GM23338 (cell line): ENCODE measurements around the gene CKM. TPM values are rescaled to one million over a fixed set of nuclear protein-coding genes. Genes with fewer than 3 reads are reported as not detected.

Experiments
- ATAC-seq: fragments of 200-7000 bp; cut with Tn5 transposase; 3 replicates; pipeline ENCODE4 v1.9.1; 2020
- DNase-seq: peaks from one replicate; pipeline ENCODE4 v3.0.0-alpha.2; 2015; ENCODE audit warnings: low spot score
- H2AFZ ChIP-seq: fragments of 200-600 bp; sonication (generic); 2 replicates; pipeline ENCODE4 v1.8.0; 2016; ENCODE audit warnings: antibody characterized with exemption, mild to moderate bottlenecking, moderate library complexity
- H3F3A ChIP-seq: fragments of 200-600 bp; sonication (generic); replicated peaks from 2 replicates; pipeline ENCODE4 v1.8.0; 2017; ENCODE audit warnings: antibody characterized with exemption, mixed run types, low read depth
- H3K27ac ChIP-seq: fragments of 200-600 bp; sonication (generic); 2 replicates; pipeline ENCODE4 v1.6.1; 2016; ENCODE audit warnings: low read depth
- H3K27me3 ChIP-seq: fragments of 200-600 bp; sonication (generic); 2 replicates; pipeline ENCODE4 v1.8.0; 2016; ENCODE audit warnings: mild to moderate bottlenecking, mixed run types, moderate library complexity; ENCODE audit not compliant: insufficient read depth
- H3K36me3 ChIP-seq: fragments of 200-600 bp; sonication (generic); 2 replicates; pipeline ENCODE4 v1.8.0; 2016; ENCODE audit warnings: mild to moderate bottlenecking; ENCODE audit not compliant: insufficient read depth
- H3K4me1 ChIP-seq: fragments of 200-600 bp; sonication (generic); 2 replicates; pipeline ENCODE4 v1.8.0; 2016; ENCODE audit warnings: mild to moderate bottlenecking, moderate library complexity; ENCODE audit not compliant: insufficient read depth
- H3K4me2 ChIP-seq: fragments of 200-600 bp; sonication (generic); 2 replicates; pipeline ENCODE4 v1.7.1; 2017; ENCODE audit warnings: mixed run types
- H3K4me3 ChIP-seq: fragments of 200-600 bp; sonication (generic); 2 replicates; pipeline ENCODE4 v1.6.1; 2016; ENCODE audit warnings: mixed run types
- H3K79me2 ChIP-seq: fragments of 200-600 bp; sonication (generic); replicated peaks from 2 replicates; pipeline ENCODE4 v1.8.0; 2017; ENCODE audit warnings: mild to moderate bottlenecking; ENCODE audit not compliant: insufficient read depth
- H3K9me2 ChIP-seq: fragments of 200-600 bp; sonication (generic); 2 replicates; pipeline ENCODE4 v1.8.0; 2017; ENCODE audit not compliant: insufficient read depth
- H4K20me1 ChIP-seq: fragments of 200-600 bp; sonication (generic); replicated peaks from 2 replicates; pipeline ENCODE4 v1.8.0; 2017; ENCODE audit warnings: mild to moderate bottlenecking; ENCODE audit not compliant: insufficient read depth
- H3K27ac Mint-ChIP-seq: 2 replicates; pipeline ENCODE4 v1.8.0; 2020; ENCODE audit warnings: inconsistent platforms, mild to moderate bottlenecking, moderate library complexity, mixed read lengths
- H3K27me3 Mint-ChIP-seq: 3 replicates; pipeline ENCODE4 v1.8.0; 2022; ENCODE audit warnings: low read depth, mild to moderate bottlenecking, moderate library complexity, mixed read lengths, inconsistent platforms; ENCODE audit not compliant: insufficient read depth, poor library complexity
- H3K36me3 Mint-ChIP-seq: 3 replicates; pipeline ENCODE4 v1.8.0; 2021; ENCODE audit warnings: low read depth, mild to moderate bottlenecking, inconsistent platforms, moderate library complexity, mixed read lengths
- H3K4me1 Mint-ChIP-seq: 3 replicates; pipeline ENCODE4 v1.8.0; 2020; ENCODE audit warnings: mild to moderate bottlenecking, inconsistent platforms, mixed read lengths
- H3K4me3 Mint-ChIP-seq: 3 replicates; pipeline ENCODE4 v1.8.0; 2021; ENCODE audit warnings: moderate library complexity, mild to moderate bottlenecking, inconsistent platforms, mixed read lengths
- H3K9me3 Mint-ChIP-seq: 3 replicates; pipeline ENCODE4 v1.8.0; 2020; ENCODE audit warnings: moderate library complexity, mild to moderate bottlenecking, inconsistent platforms, mixed read lengths
- CREB1 ChIP-seq: fragments of 250-450 bp; sonication (Bioruptor Pico); IDR thresholded peaks from 2 replicates; pipeline ENCODE4 v1.5.0; 2020; ENCODE audit warnings: low read depth, mild to moderate bottlenecking, moderate library complexity
- CTCF ChIP-seq, 2 experiments: fragments of 200-600 bp in 1 of 2; sonication (generic) in 1 of 2; conservative IDR thresholded peaks; 2 replicates each; pipeline versions ENCODE4 v1.5.1 to v1.6.1; 2016 to 2017; ENCODE audit warnings: antibody characterized with exemption in 2 of 2, low read depth in 2 of 2, mild to moderate bottlenecking in 2 of 2, moderate library complexity in 1 of 2
- ETS1 ChIP-seq: IDR thresholded peaks from 2 replicates; pipeline ENCODE4 v1.6.1; 2016; ENCODE audit warnings: antibody characterized with exemption
- EZH2 ChIP-seq: fragments of 200-600 bp; sonication (generic); IDR thresholded peaks from one replicate; pipeline ENCODE4 v1.8.0; 2017; ENCODE audit warnings: antibody characterized with exemption, mild to moderate bottlenecking, low read depth; ENCODE audit not compliant: unreplicated experiment
- EZH2phosphoT487 ChIP-seq: fragments of 200-600 bp; sonication (generic); IDR thresholded peaks from one replicate; pipeline ENCODE4 v1.8.1; 2018; ENCODE audit warnings: antibody characterized with exemption; ENCODE audit not compliant: unreplicated experiment
- JUNB ChIP-seq: IDR thresholded peaks from one replicate; pipeline ENCODE4 v1.6.1; 2016; ENCODE audit warnings: antibody characterized with exemption; ENCODE audit not compliant: unreplicated experiment
- NANOG ChIP-seq: IDR thresholded peaks from 2 replicates; pipeline ENCODE4 v1.6.1; 2016; ENCODE audit warnings: antibody characterized with exemption, borderline replicate concordance
- POLR2AphosphoS5 ChIP-seq: IDR thresholded peaks from 2 replicates; pipeline ENCODE4 v1.6.1; 2016; ENCODE audit warnings: antibody characterized with exemption, low read depth
- STAT1 ChIP-seq: IDR thresholded peaks from one replicate; pipeline ENCODE4 v1.6.1; 2016; ENCODE audit warnings: antibody characterized with exemption; ENCODE audit not compliant: unreplicated experiment
- ZNF114 ChIP-seq: fragments of 250-450 bp; sonication (Bioruptor Pico); IDR thresholded peaks from 2 replicates; pipeline ENCODE4 v1.5.0; 2020; ENCODE audit warnings: mild to moderate bottlenecking, moderate library complexity
- ZNF331 ChIP-seq: fragments of 250-450 bp; sonication (Bioruptor Pico); IDR thresholded peaks from 2 replicates; pipeline ENCODE4 v1.5.0; 2020; ENCODE audit warnings: low read depth, mild to moderate bottlenecking, moderate library complexity
- ZNF462 ChIP-seq: fragments of 250-450 bp; sonication (Bioruptor Pico); IDR thresholded peaks from 2 replicates; pipeline ENCODE4 v1.5.0; 2020; ENCODE audit warnings: mild to moderate bottlenecking, moderate library complexity
- polyA plus RNA-seq: library from polyadenylated mRNA; unstranded; fragments of >200 nt; fragmentation: Nextera tagmentation; extraction: Ambion mirVana; gene quantifications from 2 replicates; pipeline ENCODE4 v1.2.1, GENCODE V29; 2016
- total RNA-seq: library from RNA; depleted of rRNA; stranded (reverse); fragments of >200 nt; shearing (Covaris generic); gene quantifications from 2 replicates; pipeline ENCODE4 v1.2.3, GENCODE V29; 2014
- TF ChIP-seq, protein P1 (sequence below): IDR thresholded peaks from one replicate; pipeline ENCODE4 v1.6.1; 2018; ENCODE audit warnings: antibody characterized with exemption; ENCODE audit not compliant: unreplicated experiment

Gene CKM
- total and polyA plus RNA-seq, 2 experiments from 2014 or later, result not detected

GRCh38 chr19:45306040-45306439 is 16.6 kb downstream of the CKM start:
- peaks cover 4% of the 10 kb centered on the region; the same call in 1 of the 3 replicates for H3K9me3 Mint-ChIP-seq
- Histone ChIP-seq H3K4me2 (no peak overlapping the region), H4K20me1 (no peaks in the 10 kb centered on the region), H3K27ac (no peak overlapping the region), H3K4me3 (no peak overlapping the region), H3K27me3 (peaks cover 23% of the 10 kb centered on the region), H3K79me2 (no peaks in the 10 kb centered on the region), H3F3A (peaks cover 5% of the 10 kb centered on the region; the same call in 1 of the 2 replicates), H3K36me3 (no peaks in the 10 kb centered on the region), H2AFZ (no peak overlapping the region), H3K4me1 (no peaks in the 10 kb centered on the region), H3K9me2 (no peaks in the 10 kb centered on the region)
- ATAC-seq (no peak), DNase-seq (no peak)
- no peak overlapping the region for H3K4me3 Mint-ChIP-seq
- H3K4me1 Mint-ChIP-seq, result no peaks in the 10 kb centered on the region; the same call in 2 of the 3 replicates
- TF ChIP-seq JUNB, result no peak
- TF ChIP-seq CTCF (conservative IDR thresholded peaks at IDR 0.05; ENCODE audit: low read depth in 2 of 2), result no peak
- no peak for TF ChIP-seq POLR2AphosphoS5
- no peak for TF ChIP-seq EZH2
- TF ChIP-seq ZNF331, result no peak
- TF ChIP-seq EZH2phosphoT487, result no peak
- TF ChIP-seq ZNF462 (CRISPR knock-in tag), result no peak
- TF ChIP-seq, protein P1, sequence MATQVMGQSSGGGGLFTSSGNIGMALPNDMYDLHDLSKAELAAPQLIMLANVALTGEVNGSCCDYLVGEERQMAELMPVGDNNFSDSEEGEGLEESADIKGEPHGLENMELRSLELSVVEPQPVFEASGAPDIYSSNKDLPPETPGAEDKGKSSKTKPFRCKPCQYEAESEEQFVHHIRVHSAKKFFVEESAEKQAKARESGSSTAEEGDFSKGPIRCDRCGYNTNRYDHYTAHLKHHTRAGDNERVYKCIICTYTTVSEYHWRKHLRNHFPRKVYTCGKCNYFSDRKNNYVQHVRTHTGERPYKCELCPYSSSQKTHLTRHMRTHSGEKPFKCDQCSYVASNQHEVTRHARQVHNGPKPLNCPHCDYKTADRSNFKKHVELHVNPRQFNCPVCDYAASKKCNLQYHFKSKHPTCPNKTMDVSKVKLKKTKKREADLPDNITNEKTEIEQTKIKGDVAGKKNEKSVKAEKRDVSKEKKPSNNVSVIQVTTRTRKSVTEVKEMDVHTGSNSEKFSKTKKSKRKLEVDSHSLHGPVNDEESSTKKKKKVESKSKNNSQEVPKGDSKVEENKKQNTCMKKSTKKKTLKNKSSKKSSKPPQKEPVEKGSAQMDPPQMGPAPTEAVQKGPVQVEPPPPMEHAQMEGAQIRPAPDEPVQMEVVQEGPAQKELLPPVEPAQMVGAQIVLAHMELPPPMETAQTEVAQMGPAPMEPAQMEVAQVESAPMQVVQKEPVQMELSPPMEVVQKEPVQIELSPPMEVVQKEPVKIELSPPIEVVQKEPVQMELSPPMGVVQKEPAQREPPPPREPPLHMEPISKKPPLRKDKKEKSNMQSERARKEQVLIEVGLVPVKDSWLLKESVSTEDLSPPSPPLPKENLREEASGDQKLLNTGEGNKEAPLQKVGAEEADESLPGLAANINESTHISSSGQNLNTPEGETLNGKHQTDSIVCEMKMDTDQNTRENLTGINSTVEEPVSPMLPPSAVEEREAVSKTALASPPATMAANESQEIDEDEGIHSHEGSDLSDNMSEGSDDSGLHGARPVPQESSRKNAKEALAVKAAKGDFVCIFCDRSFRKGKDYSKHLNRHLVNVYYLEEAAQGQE, result no peak
- TF ChIP-seq STAT1, result no peak
- TF ChIP-seq ETS1, result no peak
- no peak for TF ChIP-seq NANOG
- TF ChIP-seq CREB1 (CRISPR knock-in tag), result no peak
- TF ChIP-seq ZNF114 (CRISPR knock-in tag), result no peak
- H3K36me3 Mint-ChIP-seq, result no peaks in the 10 kb centered on the region
- H3K27me3 Mint-ChIP-seq, result peaks cover 15% of the 10 kb centered on the region
- no peak overlapping the region for H3K27ac Mint-ChIP-seq
